22Rv1 (cell line): ENCODE data around the gene OPHN1.

Source experiments
- ZFX ChIP-seq: fragments of 450-650 bp; IDR thresholded peaks from 2 replicates; pipeline ENCODE4 v1.6.1; 2017; ENCODE audit warnings: antibody characterized with exemption, borderline replicate concordance
- TF ChIP-seq, protein P1 (sequence below): fragments of 450-650 bp; IDR thresholded peaks from 2 replicates; pipeline ENCODE4 v1.5.1; 2017; ENCODE audit warnings: mild to moderate bottlenecking

DNA sequence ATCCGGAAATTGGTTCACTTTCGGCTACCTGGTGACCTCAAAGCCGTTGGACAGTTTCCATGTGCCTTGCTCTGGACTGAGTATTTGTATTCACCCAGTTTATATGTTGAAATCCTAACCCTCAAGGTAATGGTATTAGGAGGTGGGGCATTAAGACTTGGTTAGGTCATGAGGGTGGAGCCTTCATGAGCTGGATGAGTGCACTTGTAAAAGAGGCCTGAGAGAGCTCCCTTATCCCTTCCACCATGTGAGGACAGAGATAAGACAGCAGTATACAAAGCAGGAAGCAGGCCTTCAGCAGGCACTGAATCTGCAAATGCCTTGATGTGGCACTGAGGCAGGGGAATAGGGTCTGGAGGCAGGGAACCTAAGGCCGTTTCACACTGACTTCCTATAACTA lies 5.3 kb upstream of the OPHN1 start:
- TF ChIP-seq, protein P1, sequence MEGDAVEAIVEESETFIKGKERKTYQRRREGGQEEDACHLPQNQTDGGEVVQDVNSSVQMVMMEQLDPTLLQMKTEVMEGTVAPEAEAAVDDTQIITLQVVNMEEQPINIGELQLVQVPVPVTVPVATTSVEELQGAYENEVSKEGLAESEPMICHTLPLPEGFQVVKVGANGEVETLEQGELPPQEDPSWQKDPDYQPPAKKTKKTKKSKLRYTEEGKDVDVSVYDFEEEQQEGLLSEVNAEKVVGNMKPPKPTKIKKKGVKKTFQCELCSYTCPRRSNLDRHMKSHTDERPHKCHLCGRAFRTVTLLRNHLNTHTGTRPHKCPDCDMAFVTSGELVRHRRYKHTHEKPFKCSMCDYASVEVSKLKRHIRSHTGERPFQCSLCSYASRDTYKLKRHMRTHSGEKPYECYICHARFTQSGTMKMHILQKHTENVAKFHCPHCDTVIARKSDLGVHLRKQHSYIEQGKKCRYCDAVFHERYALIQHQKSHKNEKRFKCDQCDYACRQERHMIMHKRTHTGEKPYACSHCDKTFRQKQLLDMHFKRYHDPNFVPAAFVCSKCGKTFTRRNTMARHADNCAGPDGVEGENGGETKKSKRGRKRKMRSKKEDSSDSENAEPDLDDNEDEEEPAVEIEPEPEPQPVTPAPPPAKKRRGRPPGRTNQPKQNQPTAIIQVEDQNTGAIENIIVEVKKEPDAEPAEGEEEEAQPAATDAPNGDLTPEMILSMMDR: no peak
- no peak for TF ChIP-seq ZFX
